Naive thymus-derived CD8-positive, alpha-beta T cell (primary cell): Measurements from ENCODE around the gene SMG7. TPM values are rescaled to one million over a fixed set of nuclear protein-coding genes. Genes with fewer than 3 reads are reported as not detected.

Experiments
- ATAC-seq, 2 donors: fragments of 150-1000 bp; cut with Tn5 transposase in 1 of 2; sonication (Bioruptor Pico), chemical (Tn5 transposase) in 1 of 2; 1 replicate in 1 of 2; 2 replicates in 1 of 2; pipeline ENCODE4 v1.10.0; 2021; ENCODE audit warnings: mild to moderate bottlenecking in 2 of 2, moderate library complexity in 2 of 2
- POLR2A ChIA-PET: fragments of 350-600 bp; sonication (Branson Sonifier 250); formaldehyde crosslinking; loops from one replicate; lab custom pipeline; 2021; ENCODE audit warnings: antibody characterized with exemption; lab: Charles Lee
- DNase-seq, 10 donors: peaks; one replicate each; pipeline versions ENCODE4 v3.0.0 to v3.0.0-alpha.2; 2020 to 2022
- H3K27ac Mint-ChIP-seq, 10 donors: one replicate each; pipeline ENCODE4 v1.8.0; 2020 to 2022; ENCODE audit warnings: mild to moderate bottlenecking in 10 of 10, mixed read lengths in 10 of 10, moderate library complexity in 4 of 10, inconsistent platforms in 1 of 10
- H3K27me3 Mint-ChIP-seq, 5 donors: one replicate each; pipeline ENCODE4 v1.8.0; 2021 to 2022; ENCODE audit warnings: mixed read lengths in 5 of 5
- H3K36me3 Mint-ChIP-seq, 3 donors: one replicate each; pipeline ENCODE4 v1.8.0; 2020 to 2022; ENCODE audit warnings: mixed read lengths in 3 of 3, mild to moderate bottlenecking in 2 of 3, inconsistent platforms in 1 of 3
- H3K4me1 Mint-ChIP-seq, 4 donors: one replicate each; pipeline ENCODE4 v1.8.0; 2021 to 2022; ENCODE audit warnings: mixed read lengths in 4 of 4
- H3K4me3 Mint-ChIP-seq, 10 donors: one replicate each; pipeline ENCODE4 v1.8.0; 2020 to 2022; ENCODE audit warnings: mild to moderate bottlenecking in 10 of 10, mixed read lengths in 10 of 10, moderate library complexity in 6 of 10, inconsistent platforms in 1 of 10
- H3K9me3 Mint-ChIP-seq, 9 donors: one replicate each; pipeline ENCODE4 v1.8.0; 2020 to 2022; ENCODE audit warnings: mixed read lengths in 9 of 9, mild to moderate bottlenecking in 3 of 9, inconsistent platforms in 1 of 9, moderate library complexity in 1 of 9
- polyA plus RNA-seq, 3 donors: library from polyadenylated mRNA; unstranded; fragments of 300-500 nt; fragmentation: Illumina TruSeq; gene quantifications; one replicate each; pipeline ENCODE4 v1.2.3, GENCODE V29; 2021
- total RNA-seq, 8 experiments: library from RNA in 2 of 8; stranded (reverse) in 2 of 8; gene quantifications; one replicate each; pipeline ENCODE4 v1.2.3 and lab custom pipeline; 2021 to 2026

The SMG7 gene
- total and polyA plus RNA-seq, 5 experiments from 2014 or later = 14.8 to 60.0 (median 29.2) TPM

DNA sequence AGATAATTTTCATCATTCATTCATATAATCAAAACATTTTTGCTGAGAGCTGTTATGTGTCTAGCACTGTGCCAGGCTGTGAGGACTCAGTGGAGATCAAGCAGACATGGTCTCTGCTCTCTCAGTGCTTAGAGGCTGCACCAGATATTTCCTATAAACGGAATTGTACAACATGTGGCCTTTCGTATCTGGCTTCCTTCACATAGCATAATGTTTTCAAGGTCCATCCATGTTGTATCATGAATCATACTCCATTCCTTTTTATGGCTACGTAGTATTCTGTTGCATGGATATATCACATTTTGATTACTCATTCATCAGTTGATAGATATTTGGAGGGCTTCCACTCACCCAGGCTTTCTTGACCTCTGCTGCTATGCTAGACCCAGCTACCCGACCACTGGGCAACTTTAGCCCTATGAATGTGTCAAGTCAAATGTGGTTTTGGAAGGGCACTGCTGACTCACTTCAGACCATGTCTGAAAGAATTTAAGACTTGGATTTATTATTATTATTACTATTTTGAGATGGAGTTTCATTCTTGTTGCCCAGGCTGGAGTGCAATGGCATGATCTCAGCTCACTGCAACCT lies 99.5 kb downstream of the SMG7 start:
- Mint-ChIP-seq H3K27ac (no peak overlapping the region), H3K36me3 (peaks cover 0 to 6% (median 0%) of the 10 kb centered on the region in 3 donors), H3K4me1 (peaks cover 10 to 20% (median 11%) of the 10 kb centered on the region in 4 donors), H3K9me3 (no peaks in the 10 kb centered on the region), H3K4me3 (no peak overlapping the region), H3K27me3 (peaks cover 0 to 17% (median 0%) of the 10 kb centered on the region in 5 donors)
- DNase-seq = no peak
- no peak for ATAC-seq
- POLR2A ChIA-PET = no interaction called here

DNA sequence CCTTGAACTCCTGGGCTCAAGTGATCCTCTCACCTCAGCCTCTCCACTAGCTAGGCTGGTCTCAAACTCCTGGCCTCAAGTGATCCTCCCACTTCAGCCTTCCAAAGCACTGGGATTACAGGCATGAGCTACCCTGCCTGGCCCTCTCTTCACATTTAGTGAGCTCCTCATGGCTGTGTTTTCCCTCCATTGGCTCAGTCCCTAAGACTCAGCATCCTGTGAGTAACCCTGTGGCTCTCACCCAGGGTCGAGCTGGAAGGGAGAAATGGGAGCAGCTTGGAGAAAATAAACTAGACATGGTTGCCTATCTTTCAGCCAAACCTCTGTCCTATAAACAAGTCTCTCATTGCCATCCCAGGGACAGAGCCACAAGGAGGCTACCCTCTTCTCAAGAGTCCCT lies 100.4 kb downstream of the SMG7 start:
- ATAC-seq (no peak), DNase-seq (no peak)
- peaks cover 0 to 17% (median 0%) of the 10 kb centered on the region in 5 donors for H3K27me3 Mint-ChIP-seq
- H3K9me3 Mint-ChIP-seq = no peaks in the 10 kb centered on the region
- POLR2A ChIA-PET = interaction anchor here (0.6 to 0.7 kb wide), 2 partner anchors 9 to 10 kb away, joined by 3 read pairs; no protein-coding TSS in a partner anchor
- no peak overlapping the region for H3K27ac Mint-ChIP-seq
- H3K4me1 Mint-ChIP-seq = peaks cover 4 to 13% (median 5%) of the 10 kb centered on the region in 4 donors
- peaks cover 0 to 6% (median 0%) of the 10 kb centered on the region in 3 donors for H3K36me3 Mint-ChIP-seq
- no peak overlapping the region for H3K4me3 Mint-ChIP-seq

DNA sequence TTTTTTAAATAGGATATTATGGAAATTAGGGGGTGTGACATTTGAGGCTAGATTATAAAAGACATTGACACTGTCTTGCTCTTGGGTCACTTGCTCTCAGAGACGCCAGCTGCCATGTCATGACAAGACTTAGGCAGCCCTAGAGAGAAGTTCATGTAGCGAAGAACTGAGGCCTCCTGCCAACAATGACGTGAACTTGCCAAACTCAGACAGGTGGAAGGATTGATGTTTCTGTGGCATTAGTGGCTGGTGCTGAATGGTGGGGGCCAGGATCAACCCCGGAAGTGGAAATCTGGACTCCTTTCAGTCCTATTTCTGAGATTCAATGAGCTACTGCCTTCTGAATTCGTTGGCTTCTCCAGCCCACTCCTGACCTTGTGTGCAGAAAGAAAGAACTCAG lies 103.3 kb downstream of the SMG7 start:
- ATAC-seq = no peak

DNA sequence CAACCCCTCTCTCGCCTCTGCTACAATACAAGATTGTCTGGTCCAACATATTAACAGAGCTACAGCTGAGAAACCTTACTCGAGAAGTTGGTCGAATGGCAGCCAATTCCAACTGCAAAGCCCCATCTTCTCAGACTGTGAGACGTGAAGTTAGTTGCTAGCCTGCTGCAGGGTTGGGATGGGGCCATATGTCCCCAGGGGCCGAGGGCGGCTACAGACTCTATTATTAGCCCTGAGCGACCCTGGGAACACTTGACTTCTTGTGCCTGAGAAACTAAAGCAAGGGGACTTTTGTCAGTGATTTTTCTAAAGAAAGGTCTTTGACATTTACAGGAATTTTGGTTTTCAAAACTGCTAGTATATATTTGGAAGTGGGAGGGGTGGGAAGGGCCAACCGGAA lies 104.2 kb downstream of the SMG7 start:
- peak overlapping the region in 1 of 10 donors; percentile 7 for H3K4me3 Mint-ChIP-seq
- no peak overlapping the region for H3K27ac Mint-ChIP-seq
- DNase-seq = no peak
- H3K27me3 Mint-ChIP-seq = peaks cover 0 to 13% (median 0%) of the 10 kb centered on the region in 5 donors
- H3K4me1 Mint-ChIP-seq = peaks cover 6 to 17% (median 12%) of the 10 kb centered on the region in 4 donors
- POLR2A ChIA-PET = no interaction called here
- peaks cover 0 to 5% (median 0%) of the 10 kb centered on the region in 3 donors for H3K36me3 Mint-ChIP-seq
- H3K9me3 Mint-ChIP-seq = no peaks in the 10 kb centered on the region
- no peak for ATAC-seq

More for the DNA sequence above, 103.3 kb downstream of the SMG7 start:
- H3K9me3 Mint-ChIP-seq = no peaks in the 10 kb centered on the region
- POLR2A ChIA-PET = no interaction called here
- no peak overlapping the region for H3K27ac Mint-ChIP-seq
- DNase-seq = no peak
- H3K4me1 Mint-ChIP-seq = peaks cover 6 to 14% (median 12%) of the 10 kb centered on the region in 4 donors
- H3K27me3 Mint-ChIP-seq = peaks cover 0 to 13% (median 0%) of the 10 kb centered on the region in 5 donors
- H3K36me3 Mint-ChIP-seq = peaks cover 0 to 6% (median 0%) of the 10 kb centered on the region in 3 donors
- H3K4me3 Mint-ChIP-seq = no peak overlapping the region

DNA sequence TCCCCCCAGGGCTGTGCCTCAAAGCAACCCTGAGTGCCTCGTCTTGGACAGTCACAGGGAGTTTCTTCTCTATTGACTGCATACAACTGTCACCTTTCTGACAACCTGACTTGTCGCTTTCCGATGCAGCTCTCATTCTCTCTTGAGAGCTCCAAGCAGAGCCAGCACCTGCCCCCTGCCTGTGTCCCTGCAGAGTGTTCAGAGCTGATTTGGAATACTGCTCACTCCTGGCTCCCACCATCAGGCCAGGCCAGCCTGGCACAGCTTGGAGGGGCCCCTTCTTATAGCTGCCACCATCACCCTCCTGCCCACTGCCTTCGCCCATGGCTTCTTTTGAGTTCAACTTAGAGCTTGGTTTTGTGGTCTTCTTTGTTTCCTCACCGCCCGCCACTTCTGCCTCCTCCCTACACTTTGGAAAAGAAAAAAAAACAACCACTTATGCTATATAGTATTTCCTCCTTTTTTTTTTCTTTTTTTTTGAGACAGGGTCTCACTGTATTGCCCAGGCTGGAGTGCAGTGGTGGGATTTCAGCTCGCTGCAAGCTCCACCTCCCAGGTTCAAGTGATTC lies 105.7 kb downstream of the SMG7 start:
- Mint-ChIP-seq H3K27me3 (peaks cover 0 to 8% (median 0%) of the 10 kb centered on the region in 5 donors), H3K9me3 (no peaks in the 10 kb centered on the region), H3K27ac (peak overlapping the region in 2 of 10 donors; percentile 22 to 28), H3K4me3 (peak overlapping the region in 1 of 10 donors; percentile 45), H3K36me3 (peaks cover 0 to 6% (median 0%) of the 10 kb centered on the region in 3 donors), H3K4me1 (peaks cover 6 to 23% (median 12%) of the 10 kb centered on the region in 4 donors)
- DNase-seq (no peak), ATAC-seq (no peak)
- POLR2A ChIA-PET = no interaction called here

DNA sequence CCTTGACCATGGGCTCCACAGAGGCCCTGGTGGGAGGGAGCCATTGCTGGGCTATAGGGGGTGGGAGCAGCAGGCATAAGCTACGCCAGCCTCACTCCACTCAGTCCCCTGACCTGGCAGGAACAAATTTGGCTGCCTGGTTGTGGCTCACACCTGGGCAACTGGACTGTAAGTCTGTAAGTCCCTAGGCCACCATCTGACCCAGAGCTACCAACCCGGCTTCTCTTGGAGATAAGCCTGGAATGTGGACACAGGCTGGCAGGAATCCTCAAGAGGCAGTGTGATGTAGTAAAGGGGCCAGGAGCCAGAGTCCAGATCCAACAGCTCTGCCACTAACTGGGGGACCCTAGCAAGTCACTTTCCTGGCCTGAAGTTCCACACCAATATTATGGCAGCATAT lies 106.6 kb downstream of the SMG7 start:
- DNase-seq (no peak), ATAC-seq (no peak)
- Mint-ChIP-seq H3K36me3 (peaks cover 0 to 6% (median 0%) of the 10 kb centered on the region in 3 donors), H3K4me1 (peaks cover 6 to 27% (median 12%) of the 10 kb centered on the region in 4 donors), H3K27ac (peak overlapping the region in 1 of 10 donors; percentile 24), H3K27me3 (peaks cover 0 to 8% (median 0%) of the 10 kb centered on the region in 5 donors), H3K9me3 (no peaks in the 10 kb centered on the region), H3K4me3 (no peak overlapping the region)
- POLR2A ChIA-PET = no interaction called here

DNA sequence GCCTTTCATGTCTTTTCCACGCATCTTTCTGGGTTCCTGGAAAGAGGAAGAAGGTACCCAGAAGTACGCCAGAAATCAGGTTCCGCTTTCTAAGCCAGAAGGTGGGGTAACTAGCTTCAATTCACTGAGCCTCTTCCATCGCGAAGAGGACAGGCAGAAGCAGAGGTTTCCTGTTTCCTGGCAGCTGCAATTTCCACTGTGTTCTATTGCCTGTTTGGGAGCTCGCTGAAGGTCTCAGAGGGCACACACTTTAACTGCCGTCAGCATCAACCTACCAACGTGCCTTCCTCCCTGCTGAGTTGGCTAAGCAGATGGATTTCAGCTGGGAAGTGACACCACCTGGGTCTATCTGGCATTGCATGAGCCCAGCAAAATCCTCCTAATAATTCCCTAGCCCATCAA lies 108.0 kb downstream of the SMG7 start:
- POLR2A ChIA-PET = no interaction called here
- H3K27ac Mint-ChIP-seq = peak overlapping the region in 5 of 10 donors; percentile 57 to 86 (median 77)

DNA sequence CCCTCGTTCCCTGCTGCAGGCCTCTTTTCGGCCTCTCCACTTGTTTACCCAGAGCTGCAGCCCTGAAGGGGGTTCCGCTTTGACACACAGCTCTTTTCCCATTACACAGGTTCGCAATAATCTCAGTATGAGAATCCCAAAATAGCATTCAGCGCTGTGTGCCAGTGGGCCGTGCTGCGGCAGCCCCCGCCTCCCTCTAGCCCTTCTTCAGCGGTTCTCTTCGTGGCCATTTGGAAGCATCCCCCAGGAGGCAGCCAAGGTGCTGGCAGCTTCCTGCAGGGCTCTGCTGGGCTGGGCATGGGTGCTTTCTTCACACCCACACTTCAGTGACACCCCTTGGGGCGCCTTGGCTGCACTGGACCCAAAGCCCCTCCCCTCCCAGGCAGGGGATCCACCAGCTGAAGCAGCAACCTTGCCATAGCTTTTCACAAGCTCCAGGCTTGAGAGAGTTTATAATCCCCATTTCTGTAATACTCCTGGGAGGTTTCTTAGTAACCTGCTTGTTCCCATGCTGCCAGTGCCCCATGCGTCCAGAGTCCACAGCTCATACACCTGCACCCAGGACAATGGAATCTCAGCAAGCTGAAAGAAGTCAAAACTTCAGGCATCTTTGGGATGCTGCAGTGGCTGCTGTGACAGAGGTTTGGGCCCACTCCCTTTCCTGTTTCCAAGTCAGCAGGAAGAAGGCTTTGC lies 109.9 kb downstream of the SMG7 start:
- Mint-ChIP-seq H3K9me3 (no peaks in the 10 kb centered on the region), H3K27ac (peak overlapping the region in 1 of 10 donors; percentile 72), H3K4me3 (no peak overlapping the region), H3K4me1 (peaks cover 6 to 27% (median 12%) of the 10 kb centered on the region in 4 donors), H3K36me3 (peaks cover 0 to 6% (median 0%) of the 10 kb centered on the region in 3 donors), H3K27me3 (peaks cover 0 to 1% (median 0%) of the 10 kb centered on the region in 5 donors)
- ATAC-seq (no peak), DNase-seq (no peak)
- POLR2A ChIA-PET = interaction anchor here (0.7 kb wide), 1 partner anchor 9 kb away, joined by 3 read pairs; no protein-coding TSS in a partner anchor

More for the DNA sequence above, 108.0 kb downstream of the SMG7 start:
- Mint-ChIP-seq H3K4me1 (peaks cover 6 to 27% (median 12%) of the 10 kb centered on the region in 4 donors), H3K27me3 (peaks cover 0 to 1% (median 0%) of the 10 kb centered on the region in 5 donors), H3K4me3 (peak overlapping the region in 9 of 10 donors; percentile 23 to 78 (median 55)), H3K9me3 (no peaks in the 10 kb centered on the region), H3K36me3 (peaks cover 0 to 5% (median 0%) of the 10 kb centered on the region in 3 donors)
- ATAC-seq (peak; percentile 42 to 70), DNase-seq (peak in 1 of 10 donors; percentile 23)

DNA sequence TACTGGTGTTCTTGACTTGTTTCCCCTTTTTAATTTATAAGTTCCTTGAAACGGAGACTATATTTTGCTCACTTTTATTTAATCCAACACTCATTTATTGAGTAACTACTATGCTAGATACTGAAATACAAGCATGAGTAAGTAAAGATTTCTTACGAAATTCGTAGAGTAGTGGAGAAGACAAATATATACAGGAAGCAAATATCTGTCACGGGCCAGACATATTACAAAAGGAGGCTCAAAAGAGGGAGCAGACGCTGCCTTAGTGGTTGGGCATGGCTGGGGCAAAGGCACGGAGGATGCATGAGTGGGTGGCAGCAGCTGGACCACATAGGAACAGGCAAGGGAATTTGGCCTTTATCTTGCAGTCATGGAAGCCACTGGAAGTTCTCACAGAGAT lies 111.2 kb downstream of the SMG7 start:
- POLR2A ChIA-PET = no interaction called here
- H3K36me3 Mint-ChIP-seq = peaks cover 0 to 6% (median 0%) of the 10 kb centered on the region in 3 donors
- DNase-seq = no peak
- no peak overlapping the region for H3K27ac Mint-ChIP-seq
- H3K9me3 Mint-ChIP-seq = no peaks in the 10 kb centered on the region
- no peak for ATAC-seq
- H3K4me1 Mint-ChIP-seq = peaks cover 3 to 27% (median 10%) of the 10 kb centered on the region in 4 donors
- H3K4me3 Mint-ChIP-seq = peak overlapping the region in 1 of 10 donors; percentile 53
- H3K27me3 Mint-ChIP-seq = no peaks in the 10 kb centered on the region

DNA sequence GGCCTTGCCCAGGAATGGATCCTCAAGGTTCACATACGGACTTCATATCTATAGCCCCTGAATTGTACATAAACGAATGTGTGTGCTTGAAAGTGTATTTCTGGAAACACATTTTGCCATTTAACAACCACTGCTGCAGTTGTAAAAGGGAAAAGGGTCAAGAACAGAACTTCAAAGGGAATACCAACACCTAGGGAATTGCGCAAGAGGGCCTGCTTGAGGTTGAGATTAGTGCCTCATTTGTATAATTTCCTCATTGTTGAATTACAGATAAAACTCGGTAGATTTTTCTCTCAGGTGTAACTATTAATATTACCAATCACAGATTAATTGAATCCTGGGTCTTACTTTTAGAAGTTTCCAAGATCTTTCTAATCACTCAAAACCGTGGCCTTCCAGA lies 111.8 kb downstream of the SMG7 start:
- POLR2A ChIA-PET = no interaction called here
- peaks cover 5 to 31% (median 10%) of the 10 kb centered on the region in 4 donors for H3K4me1 Mint-ChIP-seq
- H3K9me3 Mint-ChIP-seq = no peaks in the 10 kb centered on the region
- H3K36me3 Mint-ChIP-seq = peaks cover 0 to 6% (median 0%) of the 10 kb centered on the region in 3 donors
- ATAC-seq = no peak
- no peak overlapping the region for H3K27ac Mint-ChIP-seq
- H3K27me3 Mint-ChIP-seq = no peaks in the 10 kb centered on the region
- H3K4me3 Mint-ChIP-seq = no peak overlapping the region
- DNase-seq = no peak

DNA sequence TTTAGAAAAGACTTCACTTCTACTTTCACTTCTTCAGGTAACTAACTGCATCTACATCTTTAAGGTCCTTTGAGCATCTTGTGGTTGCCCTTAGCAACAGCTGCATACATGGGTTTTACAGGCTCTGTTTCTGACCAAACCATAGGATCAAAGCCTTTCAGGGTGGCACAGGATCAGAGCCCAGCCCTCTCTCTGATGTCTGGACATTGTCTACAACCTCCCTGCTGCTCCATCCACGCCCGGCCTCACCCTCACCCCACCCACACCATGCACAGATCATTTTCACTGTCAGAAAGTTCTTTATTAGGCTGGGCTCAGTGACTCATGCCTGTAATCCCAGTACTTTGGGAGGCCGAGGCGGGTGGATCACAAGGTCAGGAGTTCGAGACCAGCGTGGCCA lies 112.7 kb downstream of the SMG7 start:
- H3K9me3 Mint-ChIP-seq = no peaks in the 10 kb centered on the region
- ATAC-seq (no peak), DNase-seq (no peak)
- POLR2A ChIA-PET = no interaction called here
- no peak overlapping the region for H3K27ac Mint-ChIP-seq
- no peaks in the 10 kb centered on the region for H3K27me3 Mint-ChIP-seq
- no peak overlapping the region for H3K4me3 Mint-ChIP-seq
- H3K36me3 Mint-ChIP-seq = peaks cover 0 to 6% (median 0%) of the 10 kb centered on the region in 3 donors
- H3K4me1 Mint-ChIP-seq = peaks cover 6 to 35% (median 7%) of the 10 kb centered on the region in 4 donors

DNA sequence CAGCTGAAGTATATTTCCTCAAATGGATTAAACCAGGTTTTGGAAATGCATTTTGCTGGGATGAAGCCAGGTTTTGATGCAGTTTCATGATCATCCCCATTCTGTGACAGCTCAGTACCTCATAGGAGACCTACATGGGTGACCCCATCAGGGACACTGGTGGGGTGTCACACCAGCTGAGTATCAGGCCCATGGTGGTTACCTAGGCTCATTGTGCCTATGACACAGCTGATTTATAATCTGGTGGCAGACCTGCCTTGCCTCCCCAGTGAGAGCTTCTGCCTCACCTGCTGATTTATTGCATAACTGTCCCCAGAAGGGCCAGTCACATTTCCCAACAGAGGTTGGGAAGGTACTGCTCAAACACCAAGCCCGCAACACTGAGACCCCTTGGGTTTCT lies 114.2 kb downstream of the SMG7 start:
- Mint-ChIP-seq H3K9me3 (no peaks in the 10 kb centered on the region), H3K27ac (no peak overlapping the region), H3K27me3 (no peaks in the 10 kb centered on the region), H3K4me1 (peaks cover 5 to 39% (median 9%) of the 10 kb centered on the region in 4 donors), H3K36me3 (peaks cover 0 to 6% (median 0%) of the 10 kb centered on the region in 3 donors), H3K4me3 (no peak overlapping the region)
- POLR2A ChIA-PET = no interaction called here
- no peak for DNase-seq
- ATAC-seq = no peak
